HEK293T (cell line): ENCODE data around the gene CGB1.

Experiments
- CTCF ChIA-PET: fragments of 350-600 bp; formaldehyde crosslinking; extraction: SDS; loops from one replicate; lab custom pipeline; 2021; ENCODE audit warnings: antibody characterized with exemption, inconsistent platforms; lab: Yijun Ruan, JAX
- POLR2A ChIA-PET: fragments of 350-600 bp; formaldehyde crosslinking; extraction: SDS; loops from one replicate; lab custom pipeline; 2020; ENCODE audit warnings: antibody characterized with exemption, inconsistent platforms; lab: Yijun Ruan, JAX
- DNase-seq: peaks from one replicate; pipeline ENCODE4 v3.0.0; 2012; ENCODE audit warnings: mixed read lengths; ENCODE audit errors: extremely low spot score
- ARNT ChIP-seq: fragments of 450-650 bp; IDR thresholded peaks from 2 replicates; pipeline ENCODE4 v1.6.1; 2017; ENCODE audit warnings: mild to moderate bottlenecking
- BHLHE40 ChIP-seq: fragments of 450-650 bp; IDR thresholded peaks from 2 replicates; pipeline ENCODE4 v1.6.1; 2016; ENCODE audit warnings: mild to moderate bottlenecking, moderate library complexity, borderline replicate concordance
- CTBP1 ChIP-seq: fragments of 450-650 bp; IDR thresholded peaks from 2 replicates; pipeline ENCODE4 v1.6.1; 2016; ENCODE audit warnings: borderline replicate concordance
- ELF4 ChIP-seq: fragments of 450-650 bp; IDR thresholded peaks from 2 replicates; pipeline ENCODE4 v1.6.1; 2017; ENCODE audit warnings: antibody characterized with exemption
- FOXA1 ChIP-seq: fragments of 450-650 bp; IDR thresholded peaks from 2 replicates; pipeline ENCODE4 v1.6.1; 2016; ENCODE audit warnings: mild to moderate bottlenecking
- FOXK2 ChIP-seq: fragments of 450-650 bp; IDR thresholded peaks from 2 replicates; pipeline ENCODE4 v1.6.1; 2016; ENCODE audit warnings: mild to moderate bottlenecking
- FOXM1 ChIP-seq: fragments of 450-650 bp; IDR thresholded peaks from 2 replicates; pipeline ENCODE4 v1.6.1; 2017; ENCODE audit warnings: mild to moderate bottlenecking, borderline replicate concordance
- HDGF ChIP-seq: fragments of 450-650 bp; IDR thresholded peaks from 2 replicates; pipeline ENCODE4 v1.6.1; 2017; ENCODE audit warnings: antibody characterized with exemption, borderline replicate concordance
- L3MBTL2 ChIP-seq: fragments of 450-650 bp; conservative IDR thresholded peaks from 2 replicates; pipeline ENCODE4 v1.6.1; 2016; ENCODE audit warnings: mild to moderate bottlenecking
- LEF1 ChIP-seq: fragments of 450-650 bp; IDR thresholded peaks from 2 replicates; pipeline ENCODE4 v1.6.1; 2017; ENCODE audit warnings: mild to moderate bottlenecking, borderline replicate concordance
- NFRKB ChIP-seq: fragments of 450-650 bp; IDR thresholded peaks from 2 replicates; pipeline ENCODE4 v1.6.1; 2016; ENCODE audit warnings: mild to moderate bottlenecking, moderate library complexity
- PKNOX1 ChIP-seq: fragments of 450-650 bp; IDR thresholded peaks from 2 replicates; pipeline ENCODE4 v1.6.1; 2016
- SP1 ChIP-seq: fragments of 450-650 bp; IDR thresholded peaks from 2 replicates; pipeline ENCODE4 v1.6.1; 2017
- SUZ12 ChIP-seq: fragments of 450-650 bp; IDR thresholded peaks from 2 replicates; pipeline ENCODE4 v1.6.1; 2016; ENCODE audit warnings: mild to moderate bottlenecking
- TARDBP ChIP-seq: fragments of 450-650 bp; IDR thresholded peaks from 2 replicates; pipeline ENCODE4 v1.6.1; 2016
- ZNF384 ChIP-seq: fragments of 450-650 bp; IDR thresholded peaks from 2 replicates; pipeline ENCODE4 v1.6.1; 2016

The CGB1 gene

GRCh38 chr19:49004133-49004532, 32.6 kb downstream of the CGB1 start:
- TF ChIP-seq ELF4 (no peak), LEF1 (no peak), TARDBP (no peak), PKNOX1 (no peak)
- DNase-seq: no peak
- POLR2A ChIA-PET: no interaction called here
- CTCF ChIA-PET: no interaction called here

GRCh38 chr19:48999481-49000325, 37.0 kb downstream of the CGB1 start:
- TF ChIP-seq TARDBP (no peak), HDGF (no peak)
- CTCF ChIA-PET: interaction anchor here (0.6 to 1.7 kb wide), 14 partner anchors 9 to 744 kb away, joined by 3 to 16 read pairs (median 4); a partner anchor contains a TSS
- DNase-seq: peak; percentile 72
- POLR2A ChIA-PET: interaction anchor here (0.7 to 1.2 kb wide), 3 partner anchors 9 to 66 kb away, joined by 3 to 4 read pairs (median 3); no protein-coding TSS in a partner anchor

GRCh38 chr19:48997972-48998371, 38.7 kb downstream of the CGB1 start:
- peak; percentile 63 for DNase-seq
- TF ChIP-seq ELF4: no peak
- TF ChIP-seq ARNT: no peak
- no peak for TF ChIP-seq PKNOX1
- no peak for TF ChIP-seq SP1
- TF ChIP-seq ZNF384: no peak
- TF ChIP-seq FOXM1: no peak
- TF ChIP-seq L3MBTL2: no peak
- no peak for TF ChIP-seq TARDBP
- no peak for TF ChIP-seq SUZ12
- no peak for TF ChIP-seq CTBP1
- TF ChIP-seq LEF1: no peak
- TF ChIP-seq NFRKB: no peak
- TF ChIP-seq BHLHE40: no peak
- no peak for TF ChIP-seq HDGF
- no peak for TF ChIP-seq FOXK2
- no peak for TF ChIP-seq FOXA1
- POLR2A ChIA-PET: interaction anchor here (1.0 to 1.3 kb wide), 2 partner anchors 71 to 76 kb away, joined by 3 read pairs; no protein-coding TSS in a partner anchor
- CTCF ChIA-PET: interaction anchor here (0.9 to 1.7 kb wide), 7 partner anchors 8 to 210 kb away, joined by 3 to 5 read pairs (median 4); no protein-coding TSS in a partner anchor

- POLR2A ChIA-PET: interaction anchor here (1.2 to 2.3 kb wide), 13 partner anchors 10 to 184 kb away, joined by 3 to 12 read pairs (median 6); partner anchors contain the start of genes BAX, BCAT2 and PPP1R15A
- TF ChIP-seq FOXM1 (no peak), PKNOX1 (no peak)
- CTCF ChIA-PET: interaction anchor here (0.6 to 3.5 kb wide), 11 partner anchors 11 to 247 kb away, joined by 3 to 26 read pairs (median 5); partner anchors contain the start of gene IZUMO1
- no peak for DNase-seq
Observed at GRCh38 chr19:48994035-48994386, 42.7 kb downstream of the CGB1 start.

GRCh38 chr19:48993175-48994034, 43.3 kb downstream of the CGB1 start, which contains the start of the genes GYS1 and RUVBL2:
Gene GYS1 (minus strand): TSS chr19:48993309. CDS start chr19:48993112, 197 bp downstream.
Gene RUVBL2 (plus strand): TSS chr19:48993887. CDS start chr19:48993912, 25 bp downstream.
- TF ChIP-seq CTBP1: no peak
- TF ChIP-seq ARNT: no peak
- no peak for TF ChIP-seq NFRKB
- TF ChIP-seq ELF4: no peak
- TF ChIP-seq ZNF384: no peak
- TF ChIP-seq HDGF: 0 out of 2 replicates have a peak, but pooled peaks have one; percentile 26
- no peak for TF ChIP-seq LEF1
- peak; percentile 99 for TF ChIP-seq PKNOX1
- TF ChIP-seq SP1: no peak
- CTCF ChIA-PET: interaction anchor here (0.6 to 3.5 kb wide), 25 partner anchors 10 to 801 kb away, joined by 3 to 26 read pairs (median 3); partner anchors contain the start of genes DHDH, FTL, IZUMO1 and LIN7B

More at GRCh38 chr19:48993175-48994034, 43.3 kb downstream of the CGB1 start, which contains the start of the genes GYS1 and RUVBL2:
- DNase-seq: peak; percentile 99
- POLR2A ChIA-PET: interaction anchor here (0.7 to 2.3 kb wide), 18 partner anchors 10 to 206 kb away, joined by 3 to 12 read pairs (median 5); partner anchors contain the start of genes BAX, BCAT2 and PPP1R15A
